GM18507 (cell line): ENCODE results near the gene HIPK1.
"Not testable (repeated sequence)": the region's sequence is repeated elsewhere in the genome, so short reads cannot be mapped to it uniquely, and the experiment has no call there.

Source experiments
- DNase-seq: peaks from one replicate; pipeline ENCODE4 v3.0.0; 2011; ENCODE audit warnings: low read depth; ENCODE audit not compliant: insufficient read length; ENCODE audit errors: extremely low spot score
- FAIRE-seq: peaks from 2 replicates; lab custom pipeline; 2011; peaks lifted over from hg19 to GRCh38; lab: Jason Lieb, UNC

HIPK1 gene

DNA sequence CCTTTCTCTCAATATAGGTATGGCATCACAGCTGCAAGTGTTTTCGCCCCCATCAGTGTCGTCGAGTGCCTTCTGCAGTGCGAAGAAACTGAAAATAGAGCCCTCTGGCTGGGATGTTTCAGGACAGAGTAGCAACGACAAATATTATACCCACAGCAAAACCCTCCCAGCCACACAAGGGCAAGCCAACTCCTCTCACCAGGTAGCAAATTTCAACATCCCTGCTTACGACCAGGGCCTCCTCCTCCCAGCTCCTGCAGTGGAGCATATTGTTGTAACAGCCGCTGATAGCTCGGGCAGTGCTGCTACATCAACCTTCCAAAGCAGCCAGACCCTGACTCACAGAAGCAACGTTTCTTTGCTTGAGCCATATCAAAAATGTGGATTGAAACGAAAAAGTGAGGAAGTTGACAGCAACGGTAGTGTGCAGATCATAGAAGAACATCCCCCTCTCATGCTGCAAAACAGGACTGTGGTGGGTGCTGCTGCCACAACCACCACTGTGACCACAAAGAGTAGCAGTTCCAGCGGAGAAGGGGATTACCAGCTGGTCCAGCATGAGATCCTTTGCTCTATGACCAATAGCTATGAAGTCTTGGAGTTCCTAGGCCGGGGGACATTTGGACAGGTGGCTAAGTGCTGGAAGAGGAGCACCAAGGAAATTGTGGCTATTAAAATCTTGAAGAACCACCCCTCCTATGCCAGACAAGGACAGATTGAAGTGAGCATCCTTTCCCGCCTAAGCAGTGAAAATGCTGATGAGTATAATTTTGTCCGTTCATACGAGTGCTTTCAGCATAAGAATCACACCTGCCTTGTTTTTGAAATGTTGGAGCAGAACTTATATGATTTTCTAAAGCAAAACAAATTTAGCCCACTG is 11.5 kb downstream of the HIPK1 start:
- FAIRE-seq (no peak), DNase-seq (no peak)

DNA sequence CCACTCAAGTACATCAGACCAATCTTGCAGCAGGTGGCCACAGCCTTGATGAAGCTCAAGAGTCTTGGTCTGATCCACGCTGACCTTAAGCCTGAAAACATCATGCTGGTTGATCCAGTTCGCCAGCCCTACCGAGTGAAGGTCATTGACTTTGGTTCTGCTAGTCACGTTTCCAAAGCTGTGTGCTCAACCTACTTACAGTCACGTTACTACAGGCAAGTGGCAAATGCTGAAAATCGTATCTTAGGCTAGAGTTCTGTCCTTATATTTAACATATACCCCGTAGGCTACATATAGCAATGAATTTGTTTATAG is 12.1 kb downstream of the HIPK1 start:
- no peak for FAIRE-seq
- DNase-seq: no peak

DNA sequence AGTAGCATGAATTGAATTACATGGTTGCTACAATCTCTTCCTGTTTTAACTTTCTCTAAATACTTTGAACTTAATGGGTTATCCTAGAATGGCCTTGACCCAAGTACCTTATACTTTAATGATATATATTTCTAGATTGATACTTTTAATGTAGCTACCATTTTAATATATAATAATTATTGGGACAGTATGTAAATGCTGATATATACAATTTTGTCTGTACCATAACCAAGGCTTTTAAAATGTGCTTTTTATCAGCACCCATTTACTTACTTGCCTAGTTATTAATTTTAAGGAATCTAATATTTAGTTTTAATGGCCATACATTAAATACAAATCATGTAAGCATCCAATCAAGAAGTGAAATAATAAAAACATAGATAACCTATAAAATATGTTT is 13.4 kb downstream of the HIPK1 start:
- DNase-seq (no peak), FAIRE-seq (no peak)

- DNase-seq (no peak), FAIRE-seq (no peak)
Measured at GRCh38 chr1:113943028-113943811, 14.1 kb downstream of the HIPK1 start.

- DNase-seq: no peak
- FAIRE-seq: no peak
Measured at GRCh38 chr1:113945329-113945728, 16.2 kb downstream of the HIPK1 start.

GRCh38 chr1:113946112-113946511 is 17.0 kb downstream of the HIPK1 start:
- FAIRE-seq (no peak), DNase-seq (no peak)

DNA sequence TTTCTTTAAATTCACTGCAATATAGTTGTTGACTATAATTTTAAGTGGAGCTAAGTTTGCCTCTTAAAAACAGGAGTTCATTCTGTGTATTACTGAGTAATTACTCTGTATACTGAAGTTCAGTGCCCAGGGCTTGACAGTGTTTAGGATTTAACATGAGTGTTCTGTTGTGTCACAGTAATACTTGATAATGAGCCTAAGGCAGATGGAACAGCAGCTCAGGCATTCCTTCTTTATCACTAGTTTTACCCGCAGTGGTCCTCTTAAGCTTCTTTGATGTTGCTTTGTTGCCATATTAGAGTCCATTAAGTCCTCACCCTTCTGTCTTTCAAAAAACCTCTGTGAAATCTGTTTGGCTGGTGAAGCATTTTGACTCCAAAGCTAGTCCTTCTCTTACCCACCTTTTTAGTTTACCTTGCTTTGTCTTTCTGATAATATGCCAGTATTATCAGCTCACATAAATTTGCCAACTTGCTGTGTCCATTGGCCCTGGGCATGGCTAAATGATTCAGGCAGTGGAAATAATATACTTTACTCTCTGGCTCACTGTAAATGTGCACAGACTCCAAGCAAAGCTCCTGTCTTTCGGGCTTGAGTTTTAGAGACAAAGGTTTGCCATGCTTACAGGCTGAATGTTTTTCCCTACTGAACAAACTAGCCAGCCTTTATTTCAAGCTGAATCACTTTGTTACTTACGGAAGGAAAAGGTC is 17.7 kb downstream of the HIPK1 start:
- DNase-seq: no peak
- no peak for FAIRE-seq

GRCh38 chr1:113947388-113948107 is 18.4 kb downstream of the HIPK1 start:
- FAIRE-seq (no peak), DNase-seq (no peak)

DNA sequence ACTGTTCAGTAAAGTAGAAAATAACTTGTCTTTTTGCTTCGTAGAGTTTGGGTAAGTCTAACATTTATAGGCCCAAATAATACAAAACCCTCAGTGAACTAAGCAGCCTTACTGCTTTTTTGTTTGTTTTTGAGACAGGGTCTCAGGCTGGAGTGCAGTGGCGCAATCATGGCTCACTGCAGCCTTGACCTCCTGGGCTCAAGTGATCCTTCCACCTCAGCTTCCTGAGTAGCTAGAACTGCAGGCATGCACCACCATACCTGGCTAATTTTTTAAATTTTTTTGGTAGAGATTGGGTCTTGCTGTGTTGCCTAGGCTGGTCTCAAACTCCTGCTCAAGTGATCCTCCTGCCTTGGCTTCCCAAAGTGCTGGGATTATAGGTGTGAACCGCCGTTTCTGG is 19.0 kb downstream of the HIPK1 start:
- FAIRE-seq, DNase-seq: not testable (repeated sequence)

DNA sequence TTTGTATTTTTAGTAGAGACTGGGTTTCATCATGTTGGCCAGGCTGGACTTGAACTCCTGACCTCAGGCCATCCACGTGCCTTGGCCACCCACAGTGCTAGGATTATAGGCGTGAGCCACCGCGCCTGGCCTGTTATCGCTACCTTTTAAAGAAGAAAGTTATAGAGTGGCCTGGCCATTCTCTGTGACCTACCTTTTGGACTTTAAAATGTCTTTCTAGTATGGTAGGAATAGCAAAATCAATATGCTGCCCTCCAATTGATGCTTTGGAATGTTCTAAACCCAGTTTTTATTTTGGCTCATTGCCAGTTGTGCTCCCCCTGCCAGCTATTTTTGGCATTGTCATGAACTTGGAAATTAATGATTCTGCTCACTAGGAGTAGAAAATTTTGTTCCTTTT is 19.9 kb downstream of the HIPK1 start:
- no peak for FAIRE-seq
- no peak for DNase-seq

DNA sequence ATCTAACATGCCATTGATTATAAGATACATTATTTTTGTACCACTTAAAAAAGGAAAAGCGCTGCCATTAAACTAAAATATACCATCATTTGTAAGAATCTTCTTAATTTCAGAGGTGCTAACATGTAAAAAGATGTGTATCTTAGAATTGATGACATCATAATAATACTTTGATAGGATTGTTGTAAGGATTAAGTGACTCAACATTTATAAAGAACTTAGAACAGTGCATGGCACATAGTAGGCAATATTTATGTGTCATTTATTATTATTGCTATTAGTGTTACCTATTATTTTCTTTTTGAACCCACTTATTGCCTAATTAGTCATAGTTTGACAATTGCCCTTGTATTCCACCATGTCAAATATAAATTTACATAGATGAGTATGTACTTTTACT is 21.8 kb downstream of the HIPK1 start:
- DNase-seq (no peak), FAIRE-seq (no peak)

GRCh38 chr1:113951719-113952118 is 22.6 kb downstream of the HIPK1 start:
- DNase-seq (no peak), FAIRE-seq (no peak)

DNA sequence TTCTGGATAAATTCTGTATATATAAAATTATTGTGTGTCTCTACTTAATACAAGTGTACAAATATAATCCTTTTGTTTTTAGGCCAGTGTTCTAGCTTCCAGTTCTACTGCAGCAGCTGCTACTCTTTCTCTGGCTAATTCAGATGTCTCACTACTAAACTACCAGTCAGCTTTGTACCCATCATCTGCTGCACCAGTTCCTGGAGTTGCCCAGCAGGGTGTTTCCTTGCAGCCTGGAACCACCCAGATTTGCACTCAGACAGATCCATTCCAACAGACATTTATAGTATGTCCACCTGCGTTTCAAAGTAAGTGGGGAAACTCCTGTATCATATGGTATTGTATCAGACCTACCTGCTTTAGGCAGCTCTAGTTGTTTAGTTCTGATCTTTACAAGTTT is 28.9 kb downstream of the HIPK1 start:
- DNase-seq (no peak), FAIRE-seq (no peak)

DNA sequence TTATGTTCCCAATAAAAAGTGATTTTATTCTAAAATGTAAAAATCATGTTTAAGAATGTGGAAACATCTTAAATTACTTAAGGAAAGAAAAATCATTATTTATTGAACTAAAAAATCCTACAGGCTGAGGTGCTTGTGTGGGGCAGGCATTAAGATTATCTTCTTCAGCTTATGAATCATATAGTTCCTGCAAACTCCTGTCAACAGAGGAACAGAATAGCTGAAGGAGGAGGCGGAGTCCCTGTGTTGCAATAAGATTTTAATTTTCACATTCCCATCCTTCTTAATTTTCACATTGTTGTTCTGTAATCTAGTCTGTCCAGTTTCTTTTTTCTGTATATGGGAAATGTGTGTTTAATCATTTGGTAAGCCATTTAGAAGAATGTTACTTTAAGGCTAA is 29.6 kb downstream of the HIPK1 start:
- FAIRE-seq: no peak

GRCh38 chr1:113963281-113963906 is 34.3 kb downstream of the HIPK1 start:
- no peak for FAIRE-seq
- DNase-seq: no peak

More for the DNA sequence above, 29.6 kb downstream of the HIPK1 start:
- no peak for DNase-seq

- FAIRE-seq (no peak), DNase-seq (no peak)
Measured at GRCh38 chr1:113965703-113966412, 36.7 kb downstream of the HIPK1 start.

- DNase-seq: no peak
- FAIRE-seq: no peak
Measured at GRCh38 chr1:113972954-113973353, 43.8 kb downstream of the HIPK1 start.

DNA sequence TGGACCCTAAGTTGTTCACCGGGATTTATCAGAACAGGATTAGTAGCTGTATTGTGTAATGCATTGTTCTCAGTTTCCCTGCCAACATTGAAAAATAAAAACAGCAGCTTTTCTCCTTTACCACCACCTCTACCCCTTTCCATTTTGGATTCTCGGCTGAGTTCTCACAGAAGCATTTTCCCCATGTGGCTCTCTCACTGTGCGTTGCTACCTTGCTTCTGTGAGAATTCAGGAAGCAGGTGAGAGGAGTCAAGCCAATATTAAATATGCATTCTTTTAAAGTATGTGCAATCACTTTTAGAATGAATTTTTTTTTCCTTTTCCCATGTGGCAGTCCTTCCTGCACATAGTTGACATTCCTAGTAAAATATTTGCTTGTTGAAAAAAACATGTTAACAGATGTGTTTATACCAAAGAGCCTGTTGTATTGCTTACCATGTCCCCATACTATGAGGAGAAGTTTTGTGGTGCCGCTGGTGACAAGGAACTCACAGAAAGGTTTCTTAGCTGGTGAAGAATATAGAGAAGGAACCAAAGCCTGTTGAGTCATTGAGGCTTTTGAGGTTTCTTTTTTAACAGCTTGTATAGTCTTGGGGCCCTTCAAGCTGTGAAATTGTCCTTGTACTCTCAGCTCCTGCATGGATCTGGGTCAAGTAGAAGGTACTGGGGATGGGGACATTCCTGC is 46.2 kb downstream of the HIPK1 start:
- no peak for FAIRE-seq
- no peak for DNase-seq
